ENCODE results near the gene MMP28. TPM values are rescaled to one million over a fixed set of nuclear protein-coding genes. Genes with fewer than 3 reads are reported as not detected.

Gene MMP28
- total RNA-seq, 1 donor from 2014 or later = 23.5 TPM

DNA sequence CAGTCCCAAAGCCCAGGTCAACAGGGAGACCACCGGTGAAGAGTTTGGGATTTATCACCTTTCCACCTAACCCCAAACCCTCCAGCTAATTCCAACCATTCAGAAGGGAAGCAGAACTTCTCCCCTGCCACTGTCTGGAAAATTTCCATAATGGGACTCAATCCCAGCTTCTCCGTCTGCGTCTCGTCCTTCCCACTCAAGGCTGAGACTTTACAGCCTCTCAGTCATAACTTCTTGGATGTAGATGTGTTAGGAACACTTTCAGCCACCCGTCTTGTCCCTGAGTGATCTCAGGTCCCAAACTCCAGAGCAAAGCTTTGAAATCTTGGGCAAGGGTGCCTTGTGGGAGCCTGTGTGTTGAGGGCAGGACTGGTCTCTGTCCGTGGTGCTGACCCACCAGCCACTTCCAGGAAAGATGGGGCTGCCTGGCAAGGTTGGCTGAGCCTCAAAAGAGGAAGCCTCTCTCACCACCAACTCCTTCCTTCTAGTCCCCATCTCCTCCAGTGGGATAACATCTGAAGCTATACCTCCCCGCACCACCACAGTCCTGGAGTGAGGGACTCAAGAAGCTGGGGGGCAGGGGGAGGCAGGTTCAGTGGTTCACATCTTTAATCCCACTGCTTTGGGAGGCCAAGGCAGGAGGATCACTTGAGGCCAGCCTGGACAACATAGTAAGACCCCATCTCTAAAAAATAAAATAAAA lies 51.7 kb downstream of the MMP28 start:
- DNase-seq (ENCODE audit: low spot score) = no peak

GRCh38 chr17:35742896-35743477 lies 52.5 kb downstream of the MMP28 start:
- no peak for DNase-seq (ENCODE audit: low spot score)

DNA sequence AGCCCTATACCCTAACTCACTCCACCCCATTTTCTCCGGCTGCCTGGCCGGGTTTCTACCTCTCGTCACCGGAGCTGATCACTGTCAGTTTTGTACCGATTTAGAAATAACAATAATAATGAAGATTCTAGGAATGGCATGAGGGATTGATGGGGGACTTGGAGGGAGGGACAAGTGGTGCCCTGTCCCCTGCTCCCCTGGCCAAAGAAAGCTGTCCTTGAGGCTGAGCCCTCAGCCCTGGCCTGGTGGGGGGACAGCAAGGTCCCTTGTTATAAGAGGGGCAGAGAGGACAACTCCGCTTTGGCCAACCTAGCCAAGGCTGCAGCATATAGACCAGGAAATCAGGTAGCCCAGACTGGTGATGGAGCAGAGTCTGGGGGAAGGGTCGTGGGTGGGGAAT lies 52.9 kb downstream of the MMP28 start:
- no peak for DNase-seq (ENCODE audit: low spot score)

- DNase-seq (ENCODE audit: low spot score) = no peak
Observed at GRCh38 chr17:35740997-35741931, 54.2 kb downstream of the MMP28 start.

GRCh38 chr17:35740216-35740615 lies 55.2 kb downstream of the MMP28 start:
- no peak for DNase-seq (ENCODE audit: low spot score)

- DNase-seq (ENCODE audit: low spot score) = no peak
Observed at GRCh38 chr17:35738519-35739133, 56.8 kb downstream of the MMP28 start.

- DNase-seq (ENCODE audit: low spot score) = no peak
Observed at GRCh38 chr17:35736236-35736635, 59.2 kb downstream of the MMP28 start.

DNA sequence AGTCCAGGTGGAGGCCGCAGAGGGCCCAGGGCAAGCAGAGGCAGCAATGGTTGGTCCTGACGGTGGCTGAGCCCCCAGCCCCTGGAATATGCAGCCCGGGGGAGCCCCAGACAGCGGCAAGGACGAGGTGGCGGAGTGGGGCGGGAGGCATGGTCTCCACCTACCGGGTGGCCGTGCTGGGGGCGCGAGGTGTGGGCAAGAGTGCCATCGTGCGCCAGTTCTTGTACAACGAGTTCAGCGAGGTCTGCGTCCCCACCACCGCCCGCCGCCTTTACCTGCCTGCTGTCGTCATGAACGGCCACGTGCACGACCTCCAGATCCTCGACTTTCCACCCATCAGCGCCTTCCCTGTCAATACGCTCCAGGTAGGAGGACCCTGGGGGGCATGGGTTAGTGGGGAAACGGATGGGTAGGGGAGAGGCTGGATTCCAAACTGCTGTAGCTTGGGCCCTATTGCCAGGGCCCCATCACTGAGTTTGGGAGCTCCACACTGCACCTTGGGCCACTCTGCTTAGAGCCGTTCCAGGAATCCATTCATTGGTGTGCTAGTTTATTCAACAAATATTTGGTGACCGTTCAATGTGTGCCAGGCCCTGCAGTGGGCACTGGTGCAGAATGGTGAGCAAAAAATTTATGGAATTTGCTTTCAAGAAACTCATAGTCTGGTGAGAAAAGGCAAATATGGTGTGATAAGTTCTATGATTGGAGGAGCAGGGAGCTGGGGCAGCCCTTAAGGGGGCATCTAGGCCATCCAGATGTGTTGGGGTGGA lies 60.2 kb downstream of the MMP28 start:
- DNase-seq (ENCODE audit: low spot score) = no peak

DNA sequence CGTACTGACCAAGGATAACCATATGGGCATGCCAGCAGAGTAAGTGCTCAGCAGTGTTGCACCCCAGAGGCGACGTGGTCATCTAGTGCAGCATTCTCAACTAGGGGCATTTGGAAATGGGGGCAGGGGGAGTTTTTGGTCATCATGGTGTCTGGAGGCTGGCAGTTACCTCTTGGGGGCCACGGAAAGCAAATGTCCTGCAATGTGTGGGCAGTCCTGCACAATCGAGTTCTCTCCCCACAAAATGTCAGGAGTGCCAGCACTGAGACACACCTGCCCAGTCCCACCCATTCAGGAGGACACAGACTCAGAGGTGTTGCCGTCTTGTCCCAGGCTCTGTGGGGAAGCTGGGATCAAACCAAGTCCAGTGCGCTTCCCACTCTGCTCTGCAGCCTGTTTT lies 61.0 kb downstream of the MMP28 start:
- no peak for DNase-seq (ENCODE audit: low spot score)

DNA sequence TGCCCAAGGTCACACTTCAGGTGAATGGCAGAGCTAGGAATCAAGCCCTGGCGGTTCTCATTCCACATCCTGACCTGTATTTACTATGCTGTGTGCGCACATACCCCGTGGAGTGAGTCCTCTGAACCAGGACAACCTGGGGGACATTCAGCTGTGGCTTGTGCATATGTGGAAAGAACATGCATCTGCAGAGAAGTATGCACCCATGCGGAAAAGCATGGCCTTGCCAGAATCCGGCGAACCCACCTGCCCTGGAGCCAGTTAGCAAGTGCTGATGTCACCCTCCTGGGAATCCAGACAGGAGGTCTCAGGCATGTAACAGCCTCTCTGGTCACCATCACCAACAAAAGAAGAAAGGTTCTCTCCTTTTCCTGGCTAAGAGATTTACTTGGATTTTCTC lies 62.1 kb downstream of the MMP28 start:
- DNase-seq (ENCODE audit: low spot score) = peak; percentile 28

- DNase-seq (ENCODE audit: low spot score) = no peak
Observed at GRCh38 chr17:35732806-35733136, 62.7 kb downstream of the MMP28 start.

- peak; percentile 42 for DNase-seq (ENCODE audit: low spot score)
Observed at GRCh38 chr17:35731917-35732805, 63.3 kb downstream of the MMP28 start.

DNA sequence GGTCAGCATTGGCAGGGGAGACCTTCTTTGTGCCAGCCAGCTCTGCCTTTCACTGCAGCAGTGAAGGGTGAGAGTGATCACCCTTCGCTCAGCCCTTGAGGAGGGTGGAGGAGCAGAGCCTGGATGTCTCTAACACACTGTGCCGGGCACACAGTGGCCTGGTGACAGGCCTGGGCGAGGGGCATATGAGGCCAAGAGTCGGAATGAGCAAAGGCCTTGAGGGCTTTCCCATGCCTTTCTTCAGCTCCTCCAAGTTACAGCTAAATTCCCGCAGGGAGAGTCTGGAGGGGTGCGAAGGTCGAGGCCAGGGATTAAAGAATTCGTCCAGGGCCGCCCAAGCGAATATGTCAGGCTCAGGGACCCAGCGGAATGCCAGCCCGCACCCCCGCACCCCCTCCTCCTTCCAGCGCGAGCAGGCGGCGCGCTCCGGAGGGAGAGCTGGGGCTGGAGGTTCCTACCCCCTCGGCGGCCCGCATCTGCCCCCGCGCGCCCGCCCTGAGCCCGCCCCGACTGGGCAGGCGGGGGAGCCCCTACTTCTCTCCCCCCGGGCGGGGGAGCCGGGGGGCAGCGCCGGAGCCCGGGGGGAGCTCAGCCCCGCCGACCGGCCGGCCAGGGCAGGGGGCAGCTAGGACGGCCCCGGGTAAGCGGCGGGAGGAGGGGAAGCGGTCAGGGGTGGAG lies 64.1 kb downstream of the MMP28 start, which contains the start of gene RASL10B:
Gene RASL10B (plus strand): TSS at position 401 of the 678 bp plus-strand sequence. CDS start 3,546 bp downstream, outside the sequence.
- DNase-seq (ENCODE audit: low spot score) = peak; percentile 56

- peak; percentile 1 for DNase-seq (ENCODE audit: low spot score)
Observed at GRCh38 chr17:35730400-35731005, 64.9 kb downstream of the MMP28 start.

DNA sequence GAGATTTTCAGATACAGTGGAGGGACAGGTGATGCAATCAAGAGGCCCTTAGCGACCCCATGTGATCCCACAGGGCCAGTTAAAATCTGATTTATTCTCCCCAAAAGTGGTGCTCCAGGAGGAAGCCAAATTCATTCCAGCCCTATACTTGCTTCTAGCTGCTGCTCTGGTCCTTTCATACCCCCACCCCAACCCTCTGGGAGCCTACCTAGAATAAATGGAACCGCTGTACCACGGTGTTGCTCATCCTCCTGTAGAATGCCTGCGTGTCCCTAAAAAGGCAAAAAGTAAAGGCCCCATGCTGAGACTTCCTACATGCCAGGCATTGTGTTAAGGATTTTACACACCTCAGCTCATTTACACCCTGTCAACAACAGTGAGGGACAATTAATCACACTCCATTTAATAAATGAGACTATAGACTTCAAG lies 66.0 kb downstream of the MMP28 start:
- no peak for DNase-seq (ENCODE audit: low spot score)

DNA sequence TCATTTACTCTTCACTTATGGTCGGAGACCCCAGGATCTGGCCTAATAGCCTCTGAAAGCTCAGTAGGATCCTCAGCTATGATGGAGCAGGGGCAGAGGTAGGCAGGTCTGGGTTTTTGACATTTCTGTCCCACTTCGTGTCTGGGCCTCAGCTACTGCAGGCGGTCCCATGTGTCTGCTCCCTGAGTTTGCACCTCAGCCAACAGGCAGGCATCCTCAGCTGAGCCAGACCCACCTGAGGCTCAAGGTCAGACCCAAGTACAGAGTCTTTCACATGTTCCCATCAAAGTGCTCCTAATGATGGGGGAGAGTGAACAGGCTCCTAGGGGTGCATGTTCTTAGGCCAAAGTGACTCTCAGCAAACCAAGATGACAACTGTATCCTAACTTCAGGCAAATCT lies 66.9 kb downstream of the MMP28 start:
- DNase-seq (ENCODE audit: low spot score) = no peak

DNA sequence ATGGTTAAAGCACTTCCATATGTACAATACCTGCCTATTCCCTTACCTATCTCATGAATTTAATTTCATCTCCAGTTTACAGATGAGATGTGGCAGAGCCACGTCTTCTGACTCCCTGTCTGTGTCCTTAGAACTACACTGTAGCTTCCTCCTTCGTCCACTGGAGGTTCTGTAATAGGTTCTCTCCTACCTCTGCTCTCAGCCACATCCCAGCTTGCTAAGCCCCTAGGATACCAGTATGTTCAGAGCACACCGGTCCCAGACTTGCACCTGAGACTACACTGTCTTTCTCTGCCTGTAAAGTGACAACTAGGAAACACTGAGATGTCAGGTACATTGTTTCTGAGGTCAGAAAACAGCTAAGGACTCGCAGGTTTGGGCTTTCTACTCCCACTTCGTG lies 67.8 kb downstream of the MMP28 start:
- DNase-seq (ENCODE audit: low spot score) = no peak

- DNase-seq (ENCODE audit: low spot score) = no peak
Observed at GRCh38 chr17:35726953-35727460, 68.4 kb downstream of the MMP28 start.

Data from ureter (tissue), 1 donor.